Natural killer cell (primary cell): ENCODE data around the gene NOSTRIN. TPM values are rescaled to one million over a fixed set of nuclear protein-coding genes. Genes with fewer than 3 reads are reported as not detected.

ENCODE experiments used
- ATAC-seq, 3 donors: fragments of 150-1000 bp in 2 of 3; fragments of 200-7000 bp in 1 of 3; cut with Tn5 transposase; 1 replicate in 1 of 3; 2 replicates in 2 of 3; pipeline ENCODE4 v1.10.0; 2021; ENCODE audit warnings: mild to moderate bottlenecking in 2 of 3, moderate library complexity in 2 of 3
- DNase-seq, 2 donors: peaks; one replicate each; pipeline versions ENCODE4 v3.0.0 to v3.0.0-alpha.2; 2013 to 2021; ENCODE audit warnings: mixed read lengths in 1 of 2
- H3K27ac ChIP-seq: one replicate; pipeline ENCODE4 v1.5.1; 2013; ENCODE audit warnings: mild to moderate bottlenecking, low read length
- H3K27me3 ChIP-seq: one replicate; pipeline ENCODE4 v1.6.1; 2013; ENCODE audit warnings: low read length; ENCODE audit not compliant: control insufficient read depth, insufficient read depth
- H3K36me3 ChIP-seq: one replicate; pipeline ENCODE4 v1.6.1; 2013; ENCODE audit warnings: low read length; ENCODE audit not compliant: control insufficient read depth, insufficient read depth
- H3K4me1 ChIP-seq: one replicate; pipeline ENCODE4 v1.6.1; 2013; ENCODE audit warnings: low read length; ENCODE audit not compliant: control insufficient read depth, insufficient read depth
- H3K4me3 ChIP-seq: one replicate; pipeline ENCODE4 v1.5.1; 2013; ENCODE audit warnings: low read length
- H3K9me3 ChIP-seq: one replicate; pipeline ENCODE4 v1.6.1; 2013; ENCODE audit warnings: low read length; ENCODE audit not compliant: control insufficient read depth, insufficient read depth
- H3K27ac Mint-ChIP-seq, 2 donors: one replicate each; pipeline ENCODE4 v1.8.0; 2022; ENCODE audit warnings: mild to moderate bottlenecking in 2 of 2, mixed read lengths in 2 of 2, moderate library complexity in 1 of 2
- H3K27me3 Mint-ChIP-seq, 2 donors: one replicate each; pipeline ENCODE4 v1.8.0; 2022; ENCODE audit warnings: low read depth in 2 of 2, mixed read lengths in 2 of 2
- H3K36me3 Mint-ChIP-seq: one replicate; pipeline ENCODE4 v1.8.0; 2022; ENCODE audit warnings: mixed read lengths
- H3K4me1 Mint-ChIP-seq, 2 donors: one replicate each; pipeline ENCODE4 v1.8.0; 2022; ENCODE audit warnings: mixed read lengths in 2 of 2
- H3K4me3 Mint-ChIP-seq: one replicate; pipeline ENCODE4 v1.8.0; 2022; ENCODE audit warnings: mild to moderate bottlenecking, moderate library complexity, mixed read lengths
- H3K9me3 Mint-ChIP-seq, 2 donors: one replicate each; pipeline ENCODE4 v1.8.0; 2022; ENCODE audit warnings: mixed read lengths in 2 of 2
- CTCF ChIP-seq: fragments of 200-600 bp; IDR thresholded peaks from one replicate; pipeline ENCODE4 v1.8.0; 2022; ENCODE audit warnings: antibody characterized with exemption
- WGBS: methylation state at CpG from one replicate; pipeline ENCODE4 v1.1.7; 2013; ENCODE audit warnings: missing lambda C conversion rate; ENCODE audit not compliant: insufficient coverage; 5-methylcytosine and 5-hydroxymethylcytosine counted together
- intact Hi-C: fragments of 100-400 bp; cut with micrococcal nuclease; formaldehyde crosslinking; loops from one replicate; pipeline ENCODE4 v1.14.2; 2022
- total RNA-seq, 4 donors: library from RNA; stranded (reverse); fragments of 120-200 nt in 1 of 4; gene quantifications; one replicate each; pipeline versions ENCODE4 v1.2.3 to v1.2.4, GENCODE V29; 2013 to 2022

NOSTRIN gene
- total RNA-seq, 3 donors from 2014 or later (not counting 1 experiment from before 2014, with no cell fraction given): 0.18 TPM; not detected in 2

DNA sequence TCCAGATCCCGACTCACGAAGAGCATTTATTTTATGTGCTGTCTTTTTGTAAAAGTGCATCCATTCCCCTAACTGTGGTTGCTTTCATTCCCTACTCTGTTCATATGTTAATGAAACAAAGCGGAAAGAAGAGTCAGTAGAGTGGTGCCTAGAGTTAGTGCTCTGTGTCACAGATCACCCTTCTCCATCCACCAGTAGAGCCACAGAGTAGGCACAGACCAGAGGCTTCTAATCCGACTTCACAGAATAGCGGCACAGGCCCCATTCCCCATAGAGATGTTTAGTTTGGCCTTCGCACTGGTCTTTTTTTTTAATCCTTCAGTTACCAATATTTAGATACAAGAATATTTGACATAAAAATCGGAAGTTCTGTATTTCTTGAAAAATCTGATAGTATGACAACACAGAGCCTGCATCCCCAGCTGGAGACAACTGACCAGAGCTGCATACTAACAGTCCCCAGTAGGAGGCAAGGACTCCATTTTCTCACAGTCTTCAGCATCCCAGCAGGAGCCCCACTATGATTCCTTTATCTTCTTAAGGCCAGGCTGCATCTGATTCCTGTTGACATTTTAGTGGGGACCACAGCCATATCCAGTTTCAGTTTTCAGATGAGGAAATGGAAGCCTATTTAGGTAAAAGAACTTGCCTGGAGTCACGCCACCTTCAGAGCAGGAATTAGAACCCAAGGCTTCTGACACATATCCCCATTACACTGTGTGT, 105.7 kb downstream of the NOSTRIN start:
- Mint-ChIP-seq H3K27me3 (peaks cover 42 to 67% of the 10 kb centered on the region in 2 donors), H3K4me3 (no peak overlapping the region), H3K27ac (no peak overlapping the region), H3K36me3 (no peaks in the 10 kb centered on the region), H3K4me1 (peaks cover 5 to 6% of the 10 kb centered on the region in 2 donors), H3K9me3 (no peaks in the 10 kb centered on the region)
- WGBS: 97% methylated on average over 4 of the region's 8 CpGs
- DNase-seq: no peak
- H3K27ac ChIP-seq: no peak overlapping the region
- H3K27me3 ChIP-seq: peaks cover 7% of the 10 kb centered on the region
- no peaks in the 10 kb centered on the region for H3K36me3 ChIP-seq
- no peaks in the 10 kb centered on the region for H3K9me3 ChIP-seq
- no peak for ATAC-seq
- no peak for TF ChIP-seq CTCF
- peaks cover 4% of the 10 kb centered on the region for H3K4me1 ChIP-seq
- H3K4me3 ChIP-seq: no peak overlapping the region
- intact Hi-C loops: no loop called here

GRCh38 chr2:168910330-168910729, 107.9 kb downstream of the NOSTRIN start:
- Histone ChIP-seq H3K36me3 (no peaks in the 10 kb centered on the region), H3K27ac (no peak overlapping the region), H3K4me3 (no peak overlapping the region), H3K4me1 (peaks cover 4% of the 10 kb centered on the region), H3K9me3 (no peaks in the 10 kb centered on the region), H3K27me3 (peaks cover 11% of the 10 kb centered on the region)
- no peak for ATAC-seq
- no peak overlapping the region for H3K27ac Mint-ChIP-seq
- no peak for TF ChIP-seq CTCF
- 84% methylated on average over 5 of the region's 5 CpGs for WGBS
- no peaks in the 10 kb centered on the region for H3K36me3 Mint-ChIP-seq
- H3K4me3 Mint-ChIP-seq: no peak overlapping the region
- intact Hi-C loops: no loop called here
- peaks cover 5 to 6% of the 10 kb centered on the region in 2 donors for H3K4me1 Mint-ChIP-seq
- H3K27me3 Mint-ChIP-seq: peaks cover 41 to 70% of the 10 kb centered on the region in 2 donors
- DNase-seq: no peak
- no peaks in the 10 kb centered on the region for H3K9me3 Mint-ChIP-seq

- peaks cover 5 to 6% of the 10 kb centered on the region in 2 donors for H3K4me1 Mint-ChIP-seq
- Histone ChIP-seq H3K4me3 (no peak overlapping the region), H3K36me3 (no peaks in the 10 kb centered on the region), H3K27me3 (peaks cover 11% of the 10 kb centered on the region), H3K27ac (no peak overlapping the region), H3K9me3 (no peaks in the 10 kb centered on the region), H3K4me1 (peaks cover 4% of the 10 kb centered on the region)
- H3K27ac Mint-ChIP-seq: no peak overlapping the region
- 51% methylated on average over 6 of the region's 6 CpGs for WGBS
- DNase-seq (no peak), ATAC-seq (no peak)
- H3K27me3 Mint-ChIP-seq: peaks cover 30 to 54% of the 10 kb centered on the region in 2 donors
- no peaks in the 10 kb centered on the region for H3K9me3 Mint-ChIP-seq
- no peaks in the 10 kb centered on the region for H3K36me3 Mint-ChIP-seq
- intact Hi-C loops: no loop called here
- no peak for TF ChIP-seq CTCF
- no peak overlapping the region for H3K4me3 Mint-ChIP-seq
Measured at GRCh38 chr2:168912466-168912865, 110.0 kb downstream of the NOSTRIN start.
